Measurements from ENCODE around the gene NLRP10.

NLRP10 gene

GRCh38 chr11:7931168-7931567 lies 34.1 kb downstream of the NLRP10 start, which contains the start of gene OR10A6:
Gene OR10A6 (minus strand): TSS chr11:7931268. CDS start chr11:7928662, 2,606 bp downstream.
- TF ChIP-seq CTCF (conservative IDR thresholded peaks at IDR 0.05) (no peak), ZFX (IDR thresholded peaks at IDR 0.05) (no peak)
- H3K27ac ChIP-seq = no peak within 1 kb of the TSS

DNA sequence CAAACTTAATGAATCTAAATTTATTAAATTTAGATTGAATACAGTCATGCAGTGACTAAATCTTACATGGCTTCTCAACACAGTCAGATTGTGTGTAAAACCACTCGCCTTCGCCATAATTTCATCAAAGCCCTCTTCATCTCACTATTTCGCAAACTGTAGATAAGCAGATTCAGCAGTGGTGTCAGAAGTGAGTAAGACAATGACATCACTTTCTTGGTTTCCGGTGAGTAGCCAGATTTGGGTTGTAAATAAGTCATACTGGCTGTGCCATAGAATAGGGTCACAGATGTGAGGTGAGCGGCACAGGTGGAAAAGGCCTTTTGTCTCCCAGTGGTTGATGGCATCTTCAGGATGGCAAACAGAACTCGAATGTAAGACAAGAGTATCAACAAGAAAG lies 37.6 kb downstream of the NLRP10 start:
- TF ChIP-seq ZFX (IDR thresholded peaks at IDR 0.05) = no peak
- TF ChIP-seq CTCF (conservative IDR thresholded peaks at IDR 0.05) = no peak

GRCh38 chr11:7924536-7924935 lies 40.7 kb downstream of the NLRP10 start:
- TF ChIP-seq ZFX (IDR thresholded peaks at IDR 0.05) (no peak), CTCF (conservative IDR thresholded peaks at IDR 0.05) (no peak)
- H3K27ac ChIP-seq = no peak overlapping the region

More for the DNA sequence above, 37.6 kb downstream of the NLRP10 start:
- H3K27ac ChIP-seq = no peak overlapping the region

DNA sequence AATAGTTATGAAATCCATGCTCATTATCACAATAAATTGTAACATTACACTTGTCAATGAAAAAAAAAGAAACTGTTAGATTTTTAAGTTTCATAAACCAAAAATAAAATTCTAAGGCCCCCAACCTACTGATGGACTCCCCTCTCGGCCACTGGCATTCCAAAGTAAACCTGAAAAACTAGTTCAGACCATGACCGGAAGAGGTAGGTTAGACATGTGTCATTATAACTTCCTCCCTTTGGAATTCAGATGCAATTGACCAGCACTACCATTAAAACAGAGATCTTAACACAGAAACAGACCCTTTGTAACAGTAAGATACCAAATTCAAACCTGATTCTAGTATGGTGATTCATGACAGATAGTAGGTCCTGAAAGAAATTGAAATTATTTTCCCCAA lies 47.1 kb downstream of the NLRP10 start:
- H3K27ac ChIP-seq = no peak overlapping the region
- TF ChIP-seq ZFX (IDR thresholded peaks at IDR 0.05) = no peak
- TF ChIP-seq CTCF (conservative IDR thresholded peaks at IDR 0.05) = no peak
